Left hindlimb (tissue), 1 donor: ENCODE measurements around the gene KLHL6.

Source experiments
- DNase-seq: peaks from one replicate; pipeline ENCODE4 v3.0.0-alpha.2; 2018

KLHL6 gene

GRCh38 chr3:183502237-183503181 lies 53.0 kb downstream of the KLHL6 start:
- DNase-seq: no peak

GRCh38 chr3:183500981-183501704 lies 54.4 kb downstream of the KLHL6 start:
- no peak for DNase-seq

- no peak for DNase-seq
Observed at GRCh38 chr3:183500319-183500718, 55.2 kb downstream of the KLHL6 start.

- no peak for DNase-seq
Observed at GRCh38 chr3:183498634-183499033, 56.9 kb downstream of the KLHL6 start.

GRCh38 chr3:183497313-183497712 lies 58.2 kb downstream of the KLHL6 start:
- no peak for DNase-seq

GRCh38 chr3:183496311-183496710 lies 59.2 kb downstream of the KLHL6 start:
- no peak for DNase-seq

GRCh38 chr3:183494341-183494740 lies 61.2 kb downstream of the KLHL6 start:
- DNase-seq: no peak

GRCh38 chr3:183493296-183494045 lies 62.0 kb downstream of the KLHL6 start:
- no peak for DNase-seq

- no peak for DNase-seq
Observed at GRCh38 chr3:183492849-183493179, 62.7 kb downstream of the KLHL6 start.

- DNase-seq: no peak
Observed at GRCh38 chr3:183491923-183492848, 63.3 kb downstream of the KLHL6 start.

GRCh38 chr3:183491109-183491922 lies 64.2 kb downstream of the KLHL6 start:
- no peak for DNase-seq

GRCh38 chr3:183490653-183491052 lies 64.9 kb downstream of the KLHL6 start:
- no peak for DNase-seq

GRCh38 chr3:183490211-183490601 lies 65.3 kb downstream of the KLHL6 start:
- no peak for DNase-seq

- DNase-seq: no peak
Observed at GRCh38 chr3:183489455-183490210, 65.9 kb downstream of the KLHL6 start.

- DNase-seq: no peak
Observed at GRCh38 chr3:183488343-183488742, 67.2 kb downstream of the KLHL6 start.

- no peak for DNase-seq
Observed at GRCh38 chr3:183487896-183488295, 67.6 kb downstream of the KLHL6 start.

GRCh38 chr3:183487016-183487415 lies 68.5 kb downstream of the KLHL6 start:
- DNase-seq: no peak

- DNase-seq: no peak
Observed at GRCh38 chr3:183486472-183486871, 69.0 kb downstream of the KLHL6 start.

- no peak for DNase-seq
Observed at GRCh38 chr3:183485585-183485984, 69.9 kb downstream of the KLHL6 start.

GRCh38 chr3:183485093-183485492 lies 70.4 kb downstream of the KLHL6 start:
- DNase-seq: no peak
